Measurements from ENCODE around the gene CENPV. TPM values are rescaled to one million over a fixed set of nuclear protein-coding genes. Genes with fewer than 3 reads are reported as not detected.

Gene CENPV
- total and polyA plus RNA-seq, 2 of the 13 experiments (the other 11 are each of a cell fraction or from before 2014, with no cell fraction given) = 193 to 292 TPM

- TF ChIP-seq, protein P1, sequence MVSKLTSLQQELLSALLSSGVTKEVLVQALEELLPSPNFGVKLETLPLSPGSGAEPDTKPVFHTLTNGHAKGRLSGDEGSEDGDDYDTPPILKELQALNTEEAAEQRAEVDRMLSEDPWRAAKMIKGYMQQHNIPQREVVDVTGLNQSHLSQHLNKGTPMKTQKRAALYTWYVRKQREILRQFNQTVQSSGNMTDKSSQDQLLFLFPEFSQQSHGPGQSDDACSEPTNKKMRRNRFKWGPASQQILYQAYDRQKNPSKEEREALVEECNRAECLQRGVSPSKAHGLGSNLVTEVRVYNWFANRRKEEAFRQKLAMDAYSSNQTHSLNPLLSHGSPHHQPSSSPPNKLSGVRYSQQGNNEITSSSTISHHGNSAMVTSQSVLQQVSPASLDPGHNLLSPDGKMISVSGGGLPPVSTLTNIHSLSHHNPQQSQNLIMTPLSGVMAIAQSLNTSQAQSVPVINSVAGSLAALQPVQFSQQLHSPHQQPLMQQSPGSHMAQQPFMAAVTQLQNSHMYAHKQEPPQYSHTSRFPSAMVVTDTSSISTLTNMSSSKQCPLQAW (CRISPR knock-in tag; IDR thresholded peaks at IDR 0.05) = no peak; the same call in 1 of the 2 replicates
- TF ChIP-seq ZNF510 (CRISPR knock-in tag; IDR thresholded peaks at IDR 0.05; ENCODE audit: low read depth) (0 out of 2 replicates have a peak, but pooled peaks have one; percentile 35), ZMAT5 (CRISPR knock-in tag; IDR thresholded peaks at IDR 0.05; ENCODE audit: borderline replicate concordance, low read depth) (no peak), DBP (CRISPR knock-in tag; IDR thresholded peaks at IDR 0.05; ENCODE audit: not compliant biosample characterization) (no peak), ZNF839 (CRISPR knock-in tag; IDR thresholded peaks at IDR 0.05; ENCODE audit: borderline replicate concordance) (no peak), SIX1 (CRISPR knock-in tag; IDR thresholded peaks at IDR 0.05; ENCODE audit: borderline replicate concordance) (no peak), MTA1 (CRISPR knock-in tag; IDR thresholded peaks at IDR 0.05; ENCODE audit: borderline replicate concordance) (peak; percentile 62; the same call in 1 of the 2 replicates), ISX (CRISPR knock-in tag; conservative IDR thresholded peaks at IDR 0.05) (0 out of 2 replicates have a peak, but pooled peaks have one; percentile 43), ZNF570 (CRISPR knock-in tag; IDR thresholded peaks at IDR 0.05; ENCODE audit: borderline replicate concordance) (no peak), MAFF (IDR thresholded peaks at IDR 0.05; ENCODE audit: low read depth, low read length) (no peak), ZNF317 (CRISPR knock-in tag; IDR thresholded peaks at IDR 0.05) (no peak; the same call in 1 of the 2 replicates), ZNF136 (CRISPR knock-in tag; IDR thresholded peaks at IDR 0.05; ENCODE audit: low read depth) (no peak), HES4 (CRISPR knock-in tag; IDR thresholded peaks at IDR 0.05; ENCODE audit: borderline replicate concordance) (no peak), GATA4 (IDR thresholded peaks at IDR 0.05; ENCODE audit: borderline replicate concordance, low read depth) (peak; percentile 89), NCOR1 (IDR thresholded peaks at IDR 0.05; ENCODE audit: borderline replicate concordance, low read length) (peak; percentile 94), SRSF1 (optimal IDR thresholded peaks at IDR 0.05; ENCODE audit: low read depth, low read length) (peak; percentile 91), TBP (CRISPR knock-in tag; IDR thresholded peaks at IDR 0.05) (no peak), ZNF572 (CRISPR knock-in tag; IDR thresholded peaks at IDR 0.05) (no peak), BORCS8-MEF2B (CRISPR knock-in tag; IDR thresholded peaks at IDR 0.05) (peak; percentile 46; the same call in 1 of the 2 replicates), ZNF331 (CRISPR knock-in tag; IDR thresholded peaks at IDR 0.05) (peak; percentile 70; the same call in 1 of the 2 replicates), ZSCAN29 (CRISPR knock-in tag; conservative IDR thresholded peaks at IDR 0.05) (no peak), GFI1 (CRISPR knock-in tag; IDR thresholded peaks at IDR 0.05; ENCODE audit: borderline replicate concordance) (peak; percentile 73; the same call in 1 of the 2 replicates), CREB3 (CRISPR knock-in tag; IDR thresholded peaks at IDR 0.05) (no peak; the same call in 1 of the 2 replicates), AHR (CRISPR knock-in tag; IDR thresholded peaks at IDR 0.05) (no peak), FOXC1 (CRISPR knock-in tag; IDR thresholded peaks at IDR 0.05; ENCODE audit: borderline replicate concordance) (no peak), ZMYM4 (CRISPR knock-in tag; IDR thresholded peaks at IDR 0.05) (peak; percentile 95), ZNF629 (CRISPR knock-in tag; conservative IDR thresholded peaks at IDR 0.05) (no peak)
These were observed 27.6 kb upstream of the CENPV start, which contains the start of gene UBB (continued) for GRCh38 chr17:16380640-16381495.

Data from HepG2 (cell line).